Coronary artery (tissue), 2 donors: ENCODE data around the gene MTUS2.

ENCODE experiments used
- DNase-seq: peaks from one replicate; pipeline ENCODE4 v3.0.0-alpha.2; 2017; ENCODE audit warnings: low spot score
- H3K27ac ChIP-seq, 2 donors: fragments of 200-600 bp; sonication (generic); one replicate each; pipeline ENCODE4 v1.5.1; 2016 to 2019
- H3K4me3 ChIP-seq: fragments of 200-600 bp; sonication (generic); 2 replicates; pipeline ENCODE4 v1.5.1; 2016; ENCODE audit warnings: mild to moderate bottlenecking, moderate library complexity
- TF ChIP-seq, protein P1 (sequence below): fragments of 200-600 bp; sonication (generic); IDR thresholded peaks from one replicate; pipeline ENCODE4 v1.5.1; 2019; ENCODE audit warnings: antibody characterized with exemption

Gene MTUS2

GRCh38 chr13:29099781-29100406 is 279.8 kb downstream of the MTUS2 start:
- TF ChIP-seq, protein P1, sequence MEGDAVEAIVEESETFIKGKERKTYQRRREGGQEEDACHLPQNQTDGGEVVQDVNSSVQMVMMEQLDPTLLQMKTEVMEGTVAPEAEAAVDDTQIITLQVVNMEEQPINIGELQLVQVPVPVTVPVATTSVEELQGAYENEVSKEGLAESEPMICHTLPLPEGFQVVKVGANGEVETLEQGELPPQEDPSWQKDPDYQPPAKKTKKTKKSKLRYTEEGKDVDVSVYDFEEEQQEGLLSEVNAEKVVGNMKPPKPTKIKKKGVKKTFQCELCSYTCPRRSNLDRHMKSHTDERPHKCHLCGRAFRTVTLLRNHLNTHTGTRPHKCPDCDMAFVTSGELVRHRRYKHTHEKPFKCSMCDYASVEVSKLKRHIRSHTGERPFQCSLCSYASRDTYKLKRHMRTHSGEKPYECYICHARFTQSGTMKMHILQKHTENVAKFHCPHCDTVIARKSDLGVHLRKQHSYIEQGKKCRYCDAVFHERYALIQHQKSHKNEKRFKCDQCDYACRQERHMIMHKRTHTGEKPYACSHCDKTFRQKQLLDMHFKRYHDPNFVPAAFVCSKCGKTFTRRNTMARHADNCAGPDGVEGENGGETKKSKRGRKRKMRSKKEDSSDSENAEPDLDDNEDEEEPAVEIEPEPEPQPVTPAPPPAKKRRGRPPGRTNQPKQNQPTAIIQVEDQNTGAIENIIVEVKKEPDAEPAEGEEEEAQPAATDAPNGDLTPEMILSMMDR: no peak
- H3K27ac ChIP-seq: no peak overlapping the region
- H3K4me3 ChIP-seq: no peak overlapping the region
- no peak for DNase-seq

GRCh38 chr13:29100758-29101157 is 280.6 kb downstream of the MTUS2 start:
- DNase-seq: no peak
- TF ChIP-seq, protein P1: no peak
- Histone ChIP-seq H3K27ac (no peak overlapping the region), H3K4me3 (no peak overlapping the region)

DNA sequence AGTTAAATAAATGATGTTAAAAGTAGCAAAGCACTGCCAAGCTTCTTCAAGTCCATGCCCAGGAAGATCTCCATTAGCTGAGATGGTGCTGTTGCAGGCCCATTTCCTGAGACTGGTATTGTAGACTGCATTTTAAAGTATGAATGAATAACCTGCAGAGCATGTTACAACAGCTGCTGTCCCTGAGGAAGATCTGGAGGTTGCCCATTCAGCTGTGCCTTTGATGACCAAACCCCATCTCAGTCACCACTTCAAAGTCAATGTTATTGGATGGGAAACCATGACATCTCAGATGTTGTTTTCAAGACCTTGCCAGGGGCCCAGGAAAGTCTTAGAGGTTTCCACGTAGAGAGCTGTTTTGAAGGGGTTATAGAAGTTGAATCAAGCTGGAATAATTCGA is 281.3 kb downstream of the MTUS2 start:
- TF ChIP-seq, protein P1: no peak
- H3K27ac ChIP-seq: no peak overlapping the region
- DNase-seq: no peak
- no peak overlapping the region for H3K4me3 ChIP-seq

DNA sequence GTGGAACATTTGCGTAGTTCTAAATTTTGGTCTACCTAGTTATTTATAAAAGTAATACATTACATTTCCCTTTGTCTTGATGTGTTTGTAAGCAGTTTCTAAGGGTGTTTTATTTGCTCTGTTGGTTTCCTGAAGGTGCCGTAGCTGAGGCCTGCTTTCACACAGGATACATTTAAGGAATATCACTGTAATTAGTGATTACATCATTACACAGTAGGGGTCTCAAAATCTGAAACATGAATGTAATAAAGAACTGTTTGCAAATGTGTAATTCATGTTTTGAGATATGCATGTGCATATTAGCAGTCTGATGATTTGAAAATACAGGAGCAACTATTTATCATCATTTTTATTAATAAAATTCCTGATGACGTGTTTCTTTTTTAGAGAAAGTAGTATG is 281.8 kb downstream of the MTUS2 start:
- TF ChIP-seq, protein P1: no peak
- no peak for DNase-seq
- Histone ChIP-seq H3K27ac (no peak overlapping the region), H3K4me3 (no peak overlapping the region)

DNA sequence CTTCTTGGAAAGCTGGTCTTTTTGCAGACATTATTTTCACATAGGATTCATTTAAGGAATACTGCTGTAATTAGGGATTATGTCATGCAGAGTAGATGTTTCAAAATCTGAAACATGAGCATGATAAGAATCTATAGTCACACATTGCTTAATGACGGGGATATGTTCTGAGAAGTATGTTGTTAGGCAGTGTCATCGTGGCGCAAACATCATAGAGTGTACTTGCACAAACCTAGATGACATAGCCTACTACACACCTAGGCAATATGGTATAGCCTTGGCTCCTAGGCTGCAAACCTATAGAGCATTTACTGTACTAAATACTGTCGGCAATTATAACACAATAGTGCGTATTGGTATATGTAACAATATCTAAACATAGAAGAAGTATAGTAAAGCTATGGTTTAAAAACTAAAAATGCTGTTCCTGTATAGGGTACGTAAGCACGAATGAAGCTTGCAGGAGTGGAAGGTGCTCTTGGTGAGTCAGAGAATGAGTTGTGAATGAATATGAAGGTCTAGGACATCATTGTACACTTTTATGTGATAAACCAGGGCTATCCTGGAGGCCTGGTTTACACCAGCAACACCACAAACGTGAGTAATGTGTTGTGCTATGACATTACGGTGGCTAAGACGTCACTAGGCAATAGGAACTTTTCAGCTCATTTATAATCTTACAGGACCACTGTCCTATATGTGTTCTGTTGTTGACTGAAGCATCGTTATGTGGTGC is 283.1 kb downstream of the MTUS2 start:
- DNase-seq: no peak
- Histone ChIP-seq H3K27ac (no peak overlapping the region), H3K4me3 (no peak overlapping the region)
- TF ChIP-seq, protein P1: no peak

DNA sequence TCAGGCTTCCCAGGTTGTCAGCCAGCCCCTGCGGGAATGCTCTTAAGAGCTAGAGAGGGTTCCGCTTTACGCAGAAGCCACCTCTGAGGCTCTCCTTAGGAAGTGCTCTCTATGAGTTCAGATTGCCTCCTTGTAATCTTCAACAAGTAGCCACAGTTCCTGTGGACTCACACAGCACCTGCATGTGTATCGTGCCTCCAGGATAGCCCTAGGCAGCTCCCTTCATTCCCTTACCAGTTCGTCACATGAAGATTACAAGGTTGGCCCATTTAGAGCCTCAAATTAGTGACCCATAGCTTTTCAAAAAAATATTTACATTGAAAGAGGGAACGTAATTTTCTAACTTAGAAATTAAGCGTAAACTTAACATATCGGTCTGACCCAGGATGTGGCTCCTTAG is 284.3 kb downstream of the MTUS2 start:
- TF ChIP-seq, protein P1: no peak
- no peak for DNase-seq
- Histone ChIP-seq H3K27ac (no peak overlapping the region), H3K4me3 (no peak overlapping the region)

DNA sequence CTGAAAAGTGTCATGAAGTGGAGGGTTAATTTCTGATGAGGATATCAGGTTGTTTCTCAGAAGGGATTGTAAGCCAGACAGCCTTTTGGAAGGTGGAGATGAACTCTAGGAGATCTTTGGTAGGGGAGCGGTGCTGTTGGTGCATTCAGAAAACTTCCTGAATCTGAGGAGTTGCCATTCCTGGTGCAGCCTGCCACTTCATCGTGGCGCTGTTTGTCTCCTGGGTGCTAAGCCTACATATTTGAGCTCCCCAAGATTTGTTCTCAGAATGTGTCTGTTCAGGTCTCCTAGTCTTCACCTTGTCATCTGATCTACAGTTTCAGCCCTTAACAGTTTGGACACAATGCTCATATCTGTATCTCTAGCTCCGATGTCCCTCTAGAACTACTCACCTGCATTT is 285.6 kb downstream of the MTUS2 start:
- Histone ChIP-seq H3K27ac (no peak overlapping the region), H3K4me3 (no peak overlapping the region)
- no peak for DNase-seq
- TF ChIP-seq, protein P1: no peak
